Measurements from ENCODE around the gene MGAT4A. TPM values are rescaled to one million over a fixed set of nuclear protein-coding genes. Genes with fewer than 3 reads are reported as not detected.
A peak's percentile ranks its signal among the peaks of the same experiment; 100 is the strongest.

MGAT4A gene
- total and polyA plus RNA-seq, 7 donors: 9.5 to 28.2 (median 21.6) TPM

DNA sequence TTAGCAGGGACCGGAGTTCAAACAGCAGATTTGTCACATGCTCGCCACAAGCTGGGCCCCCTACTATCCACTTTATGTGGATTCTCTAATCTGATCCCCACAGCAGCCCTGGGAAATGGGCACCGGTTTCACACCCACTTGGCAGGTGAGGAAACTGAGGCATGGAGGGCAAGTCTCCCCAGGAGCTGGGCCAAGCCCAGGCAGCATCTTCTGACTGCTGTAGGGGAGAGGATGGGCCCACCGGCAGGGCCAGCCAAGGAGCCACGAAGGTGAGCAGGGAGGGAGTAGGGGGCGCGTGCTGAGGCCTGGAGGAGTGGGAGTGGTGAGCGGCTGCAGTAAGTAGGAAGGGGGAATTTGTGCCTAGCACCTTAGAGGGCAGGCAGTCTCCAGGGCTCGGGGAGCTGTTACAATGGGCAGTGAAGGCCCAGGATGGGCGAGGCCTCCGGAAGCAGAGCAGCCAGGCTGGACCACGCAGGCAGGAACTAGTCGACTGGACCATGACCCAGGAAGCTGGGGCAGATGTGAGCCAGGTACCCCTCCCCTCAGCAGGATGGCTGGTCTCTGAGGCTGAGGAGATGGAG lies 159.7 kb downstream of the MGAT4A start:
- no peaks in the 10 kb centered on the region for H3K27me3 ChIP-seq

GRCh38 chr2:98570356-98570755 lies 160.6 kb downstream of the MGAT4A start:
- H3K27ac ChIP-seq: no peak overlapping the region
- H3K36me3 ChIP-seq: peaks cover 35 to 97% (median 60%) of the 10 kb centered on the region in 4 donors
- no peaks in the 10 kb centered on the region for H3K27me3 ChIP-seq
- WGBS, 2 donors: 92 to 97% methylated on average over 5 of the region's 5 CpGs
- no peaks in the 10 kb centered on the region for H3K4me1 ChIP-seq
- intact Hi-C loops (cut with DNase I): no loop called here
- peak; percentile 32 for DNase-seq
- H3K9me3 ChIP-seq: no peaks in the 10 kb centered on the region
- H3K4me3 ChIP-seq: no peak overlapping the region
- TF ChIP-seq POLR2A (IDR thresholded peaks at IDR 0.05): no peak
- TF ChIP-seq CTCF (IDR thresholded peaks at IDR 0.05): no peak
- no peak for TF ChIP-seq EP300 (IDR thresholded peaks at IDR 0.05)
- no peak for TF ChIP-seq POLR2AphosphoS5 (IDR thresholded peaks at IDR 0.05)

More for the DNA sequence above, 159.7 kb downstream of the MGAT4A start:
- no peak for DNase-seq
- no peak overlapping the region for H3K4me3 ChIP-seq
- H3K36me3 ChIP-seq: peaks cover 26 to 97% (median 55%) of the 10 kb centered on the region in 4 donors
- H3K27ac ChIP-seq: no peak overlapping the region
- no peaks in the 10 kb centered on the region for H3K4me1 ChIP-seq
- no peaks in the 10 kb centered on the region for H3K9me3 ChIP-seq
- WGBS, 2 donors: 91 to 93% methylated on average over 13 of the region's 13 CpGs
- intact Hi-C loops (cut with DNase I): no loop called here
- TF ChIP-seq CTCF (IDR thresholded peaks at IDR 0.05) (no peak), EP300 (IDR thresholded peaks at IDR 0.05) (no peak), POLR2A (IDR thresholded peaks at IDR 0.05) (no peak), POLR2AphosphoS5 (IDR thresholded peaks at IDR 0.05) (no peak)

- Histone ChIP-seq H3K36me3 (peaks cover 32 to 97% (median 63%) of the 10 kb centered on the region in 4 donors), H3K9me3 (no peaks in the 10 kb centered on the region), H3K27me3 (no peaks in the 10 kb centered on the region), H3K4me3 (no peak overlapping the region), H3K4me1 (no peaks in the 10 kb centered on the region), H3K27ac (no peak overlapping the region)
- DNase-seq: no peak
- TF ChIP-seq CTCF (IDR thresholded peaks at IDR 0.05) (no peak), POLR2AphosphoS5 (IDR thresholded peaks at IDR 0.05) (no peak), EP300 (IDR thresholded peaks at IDR 0.05) (no peak), POLR2A (IDR thresholded peaks at IDR 0.05) (no peak)
- intact Hi-C loops (cut with DNase I): loop anchor here (2.0 to 5.0 kb wide), 2 partner anchors 125 to 158 kb away; partner anchors contain the start of gene INPP4A
- WGBS, 2 donors: 97% methylated on average over 13 of the region's 13 CpGs
Measured at GRCh38 chr2:98569915-98570314, 161.0 kb downstream of the MGAT4A start.

DNA sequence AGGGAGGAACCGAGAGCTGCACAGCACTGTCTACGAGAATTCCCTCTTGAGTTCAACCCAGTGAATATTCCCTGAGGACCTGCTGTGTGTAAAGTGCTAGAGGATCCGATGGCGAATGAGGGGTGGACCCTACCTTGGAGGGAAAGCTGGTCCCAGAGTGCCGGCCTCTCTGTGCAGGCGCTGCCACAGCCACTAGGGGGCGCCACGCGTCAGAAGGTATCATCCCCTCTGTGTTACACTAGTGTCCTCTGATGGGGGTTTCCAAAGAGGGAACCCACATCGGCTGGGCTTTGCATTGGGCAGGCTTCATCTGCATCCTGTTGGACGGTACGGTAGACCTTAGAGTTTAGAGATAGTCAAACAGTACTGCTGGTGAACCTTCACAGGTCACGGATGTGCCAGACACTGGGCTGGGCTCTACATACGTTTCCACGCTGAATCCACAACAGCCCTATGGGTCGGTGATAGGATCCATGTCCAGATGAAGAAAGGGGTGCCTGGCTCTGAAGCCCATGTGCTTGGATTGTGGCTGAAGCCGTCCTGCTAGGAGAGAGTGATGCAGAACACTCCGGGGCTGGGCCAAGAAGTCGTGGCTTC lies 161.6 kb downstream of the MGAT4A start:
- intact Hi-C loops (cut with DNase I): loop anchor here (2.0 to 5.0 kb wide), 2 partner anchors 124 to 157 kb away; partner anchors contain the start of gene INPP4A

More for the DNA sequence above, 161.6 kb downstream of the MGAT4A start:
- Histone ChIP-seq H3K9me3 (no peaks in the 10 kb centered on the region), H3K36me3 (peaks cover 36 to 99% (median 66%) of the 10 kb centered on the region in 4 donors), H3K27me3 (no peaks in the 10 kb centered on the region), H3K4me3 (no peak overlapping the region), H3K4me1 (no peaks in the 10 kb centered on the region), H3K27ac (no peak overlapping the region)
- DNase-seq: no peak
- TF ChIP-seq CTCF (IDR thresholded peaks at IDR 0.05) (peak; percentile 16 to 78 (median 69)), POLR2AphosphoS5 (IDR thresholded peaks at IDR 0.05) (no peak)
- 66 to 71% methylated on average over 19 of the region's 19 CpGs for WGBS, 2 donors

Other genes starting within 250 kb of the MGAT4A start
- gene COA5, start 122.6 kb downstream of the MGAT4A start, total RNA-seq: 10 to 100 TPM; 35.5 to 53.8 (median 43.4) TPM
- gene COA5, start 122.6 kb downstream of the MGAT4A start, polyA plus RNA-seq: 10 to 100 TPM; 28.3 to 44.4 (median 38.8) TPM
- 10 to 100 TPM; 39.4 to 61.0 (median 52.7) TPM for gene UNC50, start 122.5 kb downstream of the MGAT4A start, total RNA-seq
- 10 to 100 TPM; 12.5 to 29.0 (median 19.8) TPM for gene UNC50, start 122.5 kb downstream of the MGAT4A start, polyA plus RNA-seq
- 1 to 10 TPM in 1 of 4 donors, under 1 TPM in 3; 0.36 to 1.5 (median 0.69) TPM for gene CRACDL, start 205.1 kb upstream of the MGAT4A start, total RNA-seq
- gene CRACDL, start 205.1 kb upstream of the MGAT4A start, polyA plus RNA-seq: 1 to 10 TPM; 7.0 to 8.8 (median 7.8) TPM

Data from sigmoid colon (tissue), 7 donors.